ENCODE results near the gene GRIA4.

GRIA4 gene

DNA sequence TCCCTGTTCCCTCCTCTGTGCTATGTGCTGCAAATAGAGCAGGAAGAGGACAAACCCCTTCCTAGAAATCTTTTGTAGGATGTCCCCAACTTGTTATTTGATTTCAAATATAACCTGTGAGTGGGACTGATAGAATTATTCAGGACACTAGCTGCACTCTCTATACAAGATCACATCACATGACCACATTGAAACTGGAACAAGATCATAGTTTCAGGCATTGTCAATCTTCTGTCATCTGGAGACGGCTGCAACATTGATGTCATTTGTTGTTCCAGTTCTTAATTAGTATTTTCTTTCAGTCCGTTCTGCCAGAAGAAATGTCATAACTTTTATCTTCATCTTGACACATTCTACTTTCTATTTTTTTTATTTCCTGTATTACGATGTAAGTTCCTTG is 89.3 kb downstream of the GRIA4 start:
- H3K4me3 ChIP-seq (ENCODE audit: low read depth, low read length), result no peak overlapping the region
- in situ Hi-C loops (cut with HindIII; ENCODE audit: low sequenced_read_pairs), result no loop called here
- DNase-seq (ENCODE audit: low read depth), result no peak
- TF ChIP-seq, protein P1, sequence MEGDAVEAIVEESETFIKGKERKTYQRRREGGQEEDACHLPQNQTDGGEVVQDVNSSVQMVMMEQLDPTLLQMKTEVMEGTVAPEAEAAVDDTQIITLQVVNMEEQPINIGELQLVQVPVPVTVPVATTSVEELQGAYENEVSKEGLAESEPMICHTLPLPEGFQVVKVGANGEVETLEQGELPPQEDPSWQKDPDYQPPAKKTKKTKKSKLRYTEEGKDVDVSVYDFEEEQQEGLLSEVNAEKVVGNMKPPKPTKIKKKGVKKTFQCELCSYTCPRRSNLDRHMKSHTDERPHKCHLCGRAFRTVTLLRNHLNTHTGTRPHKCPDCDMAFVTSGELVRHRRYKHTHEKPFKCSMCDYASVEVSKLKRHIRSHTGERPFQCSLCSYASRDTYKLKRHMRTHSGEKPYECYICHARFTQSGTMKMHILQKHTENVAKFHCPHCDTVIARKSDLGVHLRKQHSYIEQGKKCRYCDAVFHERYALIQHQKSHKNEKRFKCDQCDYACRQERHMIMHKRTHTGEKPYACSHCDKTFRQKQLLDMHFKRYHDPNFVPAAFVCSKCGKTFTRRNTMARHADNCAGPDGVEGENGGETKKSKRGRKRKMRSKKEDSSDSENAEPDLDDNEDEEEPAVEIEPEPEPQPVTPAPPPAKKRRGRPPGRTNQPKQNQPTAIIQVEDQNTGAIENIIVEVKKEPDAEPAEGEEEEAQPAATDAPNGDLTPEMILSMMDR (IDR thresholded peaks at IDR 0.05; ENCODE audit: low read depth, low read length, missing control alignments), result no peak

DNA sequence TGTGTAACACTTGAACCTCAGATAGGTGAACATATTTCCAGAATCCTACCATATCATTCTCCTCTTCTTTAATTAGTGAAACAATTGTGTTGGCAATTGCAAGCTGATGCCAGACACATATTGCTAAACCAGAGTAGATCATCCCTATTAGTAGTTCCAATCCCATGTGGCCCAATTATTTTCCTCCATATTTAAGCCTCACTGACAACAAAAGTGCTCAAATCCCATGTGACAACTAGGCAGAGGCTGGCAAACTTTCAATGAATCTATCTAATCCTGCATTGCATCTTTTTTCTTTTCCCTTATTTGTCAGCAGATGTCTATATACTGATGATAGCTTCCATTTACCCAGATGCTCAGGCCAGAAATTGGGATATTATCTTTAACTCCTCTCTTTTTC is 90.4 kb downstream of the GRIA4 start:
- TF ChIP-seq, protein P1 (IDR thresholded peaks at IDR 0.05; ENCODE audit: low read depth, low read length, missing control alignments), result no peak
- H3K4me3 ChIP-seq (ENCODE audit: low read depth, low read length), result no peak overlapping the region
- in situ Hi-C loops (cut with HindIII; ENCODE audit: low sequenced_read_pairs), result no loop called here
- no peak for DNase-seq (ENCODE audit: low read depth)

DNA sequence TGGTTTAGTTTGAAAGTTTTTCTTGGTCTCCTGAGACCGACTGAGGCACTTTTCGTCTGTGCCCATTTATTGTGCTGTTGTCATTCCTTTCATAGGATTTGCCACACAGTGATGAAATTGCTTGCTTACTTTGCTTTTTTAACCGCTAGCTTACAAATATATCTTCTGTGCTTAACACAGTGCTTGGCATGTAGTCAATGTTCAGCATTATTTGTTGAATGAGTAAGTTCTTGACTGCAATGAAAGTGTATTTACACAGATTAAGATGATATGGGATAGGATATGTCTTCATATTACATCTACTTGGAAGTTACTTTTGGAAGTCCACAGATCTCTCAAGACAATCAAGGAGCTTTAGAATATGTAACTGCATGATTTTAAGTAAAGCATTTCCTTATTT is 91.2 kb downstream of the GRIA4 start:
- DNase-seq (ENCODE audit: low read depth), result no peak
- in situ Hi-C loops (cut with HindIII; ENCODE audit: low sequenced_read_pairs), result no loop called here
- H3K4me3 ChIP-seq (ENCODE audit: low read depth, low read length), result no peak overlapping the region
- TF ChIP-seq, protein P1 (IDR thresholded peaks at IDR 0.05; ENCODE audit: low read depth, low read length, missing control alignments), result no peak

DNA sequence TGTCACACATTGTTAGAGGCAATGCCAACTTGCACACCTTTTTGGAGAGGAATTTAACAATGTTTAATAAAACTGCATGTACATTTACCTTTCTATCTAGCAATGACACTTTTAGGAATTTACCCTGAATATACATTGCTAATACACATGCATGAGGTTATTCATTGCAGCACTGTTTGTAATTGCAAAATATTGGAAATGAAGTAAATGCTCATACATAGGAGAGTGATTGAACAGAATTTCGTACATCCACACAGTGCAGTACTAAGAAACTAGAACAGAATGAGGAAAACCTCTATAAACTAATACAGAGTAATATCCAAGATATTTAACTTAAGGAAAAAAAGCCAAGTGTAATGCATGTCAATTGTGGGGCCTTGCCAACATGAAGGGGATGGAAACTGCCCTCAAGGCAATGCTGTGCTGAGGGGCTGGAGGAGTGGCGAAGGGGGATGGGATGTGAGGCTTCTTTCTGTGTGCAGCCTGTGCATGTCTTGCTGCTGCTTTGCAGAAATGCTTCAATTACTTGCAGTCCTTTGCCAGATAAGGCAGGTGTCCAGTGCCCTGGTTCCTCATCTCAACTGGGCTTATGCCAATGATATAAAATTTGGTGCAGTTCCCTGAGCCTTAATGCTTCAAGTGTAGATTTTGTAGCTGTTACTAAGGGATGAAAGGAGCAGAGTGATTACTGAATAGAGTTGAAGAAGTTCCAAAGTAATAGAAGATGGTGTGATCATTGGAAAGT is 96.1 kb downstream of the GRIA4 start:
- in situ Hi-C loops (cut with HindIII; ENCODE audit: low sequenced_read_pairs), result no loop called here
- DNase-seq (ENCODE audit: low read depth), result no peak
- H3K4me3 ChIP-seq (ENCODE audit: low read depth, low read length), result no peak overlapping the region
- TF ChIP-seq, protein P1 (IDR thresholded peaks at IDR 0.05; ENCODE audit: low read depth, low read length, missing control alignments), result no peak

DNA sequence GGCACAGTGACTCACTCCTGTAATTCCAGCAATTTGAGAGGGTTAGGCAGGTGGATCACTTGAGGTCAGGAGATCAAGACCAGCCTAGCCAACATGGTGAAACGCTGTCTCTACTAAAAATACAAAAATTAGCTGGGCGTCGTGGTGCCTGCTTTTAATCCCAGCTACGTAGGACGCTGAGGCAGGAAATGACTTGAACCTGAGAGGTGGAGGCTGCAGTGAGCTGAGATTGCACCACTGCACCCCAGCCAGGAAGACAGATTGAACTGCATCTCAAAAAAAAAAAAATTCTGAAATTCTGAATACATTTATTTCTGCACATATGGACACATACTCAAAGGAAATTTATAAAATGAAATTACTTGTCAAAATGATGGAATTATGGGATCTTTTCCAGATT is 103.2 kb downstream of the GRIA4 start:
- no peak for DNase-seq (ENCODE audit: low read depth)
- TF ChIP-seq, protein P1 (IDR thresholded peaks at IDR 0.05; ENCODE audit: low read depth, low read length, missing control alignments), result no peak
- in situ Hi-C loops (cut with HindIII; ENCODE audit: low sequenced_read_pairs), result no loop called here
- no peak overlapping the region for H3K4me3 ChIP-seq (ENCODE audit: low read depth, low read length)

DNA sequence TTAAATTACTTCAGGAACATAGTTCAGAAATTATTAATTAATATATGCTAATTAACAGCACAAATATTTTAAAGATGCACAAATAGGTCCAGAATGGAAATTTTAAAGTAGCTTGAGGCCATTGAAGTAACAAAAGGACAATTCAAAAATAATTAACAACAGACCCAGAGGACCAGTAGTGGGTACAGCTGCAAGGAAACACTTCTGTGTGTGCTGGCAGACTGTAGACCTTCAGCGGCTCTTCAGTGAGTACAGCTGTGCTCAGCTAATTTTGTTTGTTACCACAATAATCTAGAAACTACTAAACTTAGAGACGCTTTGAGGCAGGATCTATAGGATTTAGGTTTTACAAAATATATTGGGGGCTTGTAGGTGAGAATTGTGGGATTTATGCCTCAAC is 103.8 kb downstream of the GRIA4 start:
- TF ChIP-seq, protein P1 (IDR thresholded peaks at IDR 0.05; ENCODE audit: low read depth, low read length, missing control alignments), result no peak
- in situ Hi-C loops (cut with HindIII; ENCODE audit: low sequenced_read_pairs), result no loop called here
- no peak overlapping the region for H3K4me3 ChIP-seq (ENCODE audit: low read depth, low read length)
- no peak for DNase-seq (ENCODE audit: low read depth)
